Adipocyte (in vitro differentiated cells): Measurements from ENCODE around the gene SSTR5.

ENCODE experiments used
- DNase-seq: peaks from one replicate; pipeline ENCODE4 v3.0.0-alpha.2; 2015; ENCODE audit warnings: low read depth
- H3K27me3 ChIP-seq: replicated peaks from 2 replicates; pipeline ENCODE4 v1.7.0; 2013; ENCODE audit warnings: mild to moderate bottlenecking, low read length, moderate library complexity; ENCODE audit not compliant: control insufficient read depth, insufficient read depth
- H3K36me3 ChIP-seq: 2 replicates; pipeline ENCODE4 v1.7.0; 2013; ENCODE audit warnings: low read length, mild to moderate bottlenecking, moderate library complexity; ENCODE audit not compliant: control insufficient read depth, insufficient read depth, severe bottlenecking
- H3K4me1 ChIP-seq: 2 replicates; pipeline ENCODE4 v1.7.0; 2013; ENCODE audit warnings: mild to moderate bottlenecking, low read length, moderate library complexity; ENCODE audit not compliant: control insufficient read depth, insufficient read depth
- H3K4me3 ChIP-seq: 2 replicates; pipeline ENCODE4 v1.7.0; 2013; ENCODE audit warnings: mild to moderate bottlenecking, low read length, moderate library complexity
- H3K9ac ChIP-seq: 2 replicates; pipeline ENCODE4 v1.7.0; 2013; ENCODE audit warnings: mild to moderate bottlenecking, low read length, moderate library complexity
- H3K9me3 ChIP-seq: 2 replicates; pipeline ENCODE4 v1.7.0; 2013; ENCODE audit warnings: mild to moderate bottlenecking, low read length, moderate library complexity; ENCODE audit not compliant: control insufficient read depth

The SSTR5 gene

GRCh38 chr16:1057252-1057932 lies 15.2 kb upstream of the SSTR5 start:
- Histone ChIP-seq H3K27me3 (peaks cover 27% of the 10 kb centered on the region), H3K9ac (no peak overlapping the region), H3K4me1 (no peaks in the 10 kb centered on the region), H3K9me3 (peaks cover 10% of the 10 kb centered on the region), H3K4me3 (no peak overlapping the region), H3K36me3 (no peaks in the 10 kb centered on the region)
- peak; percentile 46 for DNase-seq

GRCh38 chr16:1058216-1058615 lies 14.3 kb upstream of the SSTR5 start:
- Histone ChIP-seq H3K4me1 (no peaks in the 10 kb centered on the region), H3K36me3 (no peaks in the 10 kb centered on the region), H3K27me3 (peaks cover 21% of the 10 kb centered on the region), H3K9me3 (peaks cover 10% of the 10 kb centered on the region), H3K9ac (no peak overlapping the region), H3K4me3 (no peak overlapping the region)
- no peak for DNase-seq

- H3K9me3 ChIP-seq = peaks cover 10% of the 10 kb centered on the region
- H3K4me3 ChIP-seq = no peak overlapping the region
- no peaks in the 10 kb centered on the region for H3K4me1 ChIP-seq
- no peak overlapping the region for H3K9ac ChIP-seq
- peaks cover 23% of the 10 kb centered on the region for H3K27me3 ChIP-seq
- no peak for DNase-seq
- H3K36me3 ChIP-seq = no peaks in the 10 kb centered on the region
Observed at GRCh38 chr16:1059310-1059709, 13.2 kb upstream of the SSTR5 start.

- Histone ChIP-seq H3K9ac (no peak overlapping the region), H3K4me3 (no peak overlapping the region), H3K4me1 (no peaks in the 10 kb centered on the region), H3K27me3 (peaks cover 28% of the 10 kb centered on the region), H3K9me3 (peaks cover 10% of the 10 kb centered on the region), H3K36me3 (no peaks in the 10 kb centered on the region)
- DNase-seq = no peak
Observed at GRCh38 chr16:1060416-1061340, 11.9 kb upstream of the SSTR5 start.

GRCh38 chr16:1061769-1062505 lies 10.6 kb upstream of the SSTR5 start:
- Histone ChIP-seq H3K9ac (no peak overlapping the region), H3K36me3 (no peaks in the 10 kb centered on the region), H3K4me1 (no peaks in the 10 kb centered on the region), H3K4me3 (no peak overlapping the region), H3K27me3 (peaks cover 33% of the 10 kb centered on the region), H3K9me3 (peaks cover 7% of the 10 kb centered on the region)
- DNase-seq = no peak

GRCh38 chr16:1062895-1063294 lies 9.7 kb upstream of the SSTR5 start:
- no peaks in the 10 kb centered on the region for H3K36me3 ChIP-seq
- H3K4me3 ChIP-seq = no peak overlapping the region
- peaks cover 37% of the 10 kb centered on the region for H3K27me3 ChIP-seq
- no peak overlapping the region for H3K9ac ChIP-seq
- no peak for DNase-seq
- no peaks in the 10 kb centered on the region for H3K4me1 ChIP-seq
- H3K9me3 ChIP-seq = peaks cover 7% of the 10 kb centered on the region

- Histone ChIP-seq H3K36me3 (no peaks in the 10 kb centered on the region), H3K27me3 (peaks cover 42% of the 10 kb centered on the region)
Observed at GRCh38 chr16:1063728-1064127, 8.8 kb upstream of the SSTR5 start.

GRCh38 chr16:1065469-1066128 lies 6.9 kb upstream of the SSTR5 start:
- Histone ChIP-seq H3K36me3 (no peaks in the 10 kb centered on the region), H3K4me3 (no peak overlapping the region), H3K4me1 (no peaks in the 10 kb centered on the region), H3K9ac (no peak overlapping the region), H3K27me3 (peaks cover 48% of the 10 kb centered on the region), H3K9me3 (no peaks in the 10 kb centered on the region)
- DNase-seq = no peak

More at GRCh38 chr16:1063728-1064127, 8.8 kb upstream of the SSTR5 start:
- peaks cover 7% of the 10 kb centered on the region for H3K9me3 ChIP-seq
- DNase-seq = no peak
- H3K4me3 ChIP-seq = no peak overlapping the region
- no peaks in the 10 kb centered on the region for H3K4me1 ChIP-seq
- no peak overlapping the region for H3K9ac ChIP-seq

- no peaks in the 10 kb centered on the region for H3K36me3 ChIP-seq
- no peak for DNase-seq
- no peak overlapping the region for H3K4me3 ChIP-seq
- H3K9me3 ChIP-seq = no peaks in the 10 kb centered on the region
- no peak overlapping the region for H3K9ac ChIP-seq
- H3K4me1 ChIP-seq = no peaks in the 10 kb centered on the region
- H3K27me3 ChIP-seq = peaks cover 46% of the 10 kb centered on the region
Observed at GRCh38 chr16:1066584-1067172, 5.9 kb upstream of the SSTR5 start.

GRCh38 chr16:1067629-1068028 lies 4.9 kb upstream of the SSTR5 start:
- H3K4me3 ChIP-seq = no peak overlapping the region
- peaks cover 52% of the 10 kb centered on the region for H3K27me3 ChIP-seq
- H3K4me1 ChIP-seq = no peaks in the 10 kb centered on the region
- H3K9ac ChIP-seq = no peak overlapping the region
- no peaks in the 10 kb centered on the region for H3K36me3 ChIP-seq
- no peaks in the 10 kb centered on the region for H3K9me3 ChIP-seq
- DNase-seq = no peak
